HG03108 (cell line): Measurements from ENCODE around the gene AGXT2.
"Not testable (repeated sequence)": the region's sequence is repeated elsewhere in the genome, so short reads cannot be mapped to it uniquely, and the experiment has no call there.

Experiments used
- ATAC-seq: cut with Tn5 transposase; IDR thresholded peaks from one replicate; pipeline ENCODE4 v1.9.1; 2021; ENCODE audit warnings: moderate library complexity; ENCODE audit not compliant: unreplicated experiment

AGXT2 gene

GRCh38 chr5:34976347-34976746 lies 71.4 kb downstream of the AGXT2 start:
- ATAC-seq, result no peak

GRCh38 chr5:34971655-34972054 lies 76.1 kb downstream of the AGXT2 start:
- ATAC-seq, result not testable (repeated sequence)

- ATAC-seq, result no peak
Measured at GRCh38 chr5:34970552-34970951, 77.2 kb downstream of the AGXT2 start.

- no peak for ATAC-seq
Measured at GRCh38 chr5:34968258-34968657, 79.5 kb downstream of the AGXT2 start.

GRCh38 chr5:34967540-34967939 lies 80.2 kb downstream of the AGXT2 start:
- ATAC-seq, result no peak

GRCh38 chr5:34959323-34959722 lies 88.4 kb downstream of the AGXT2 start:
- ATAC-seq, result peak; percentile 96

- no peak for ATAC-seq
Measured at GRCh38 chr5:34957857-34958690, 89.7 kb downstream of the AGXT2 start.

GRCh38 chr5:34957321-34957720 lies 90.4 kb downstream of the AGXT2 start:
- ATAC-seq, result no peak
